MM.1S (cell line): Measurements from ENCODE around the gene FRMD4B.

Experiments
- DNase-seq: peaks from one replicate; pipeline ENCODE4 v3.0.0-alpha.2; 2015
- H2AFZ ChIP-seq: fragments of 300-600 bp; sonication (generic); 2 replicates; pipeline ENCODE4 v1.6.0; 2016; ENCODE audit warnings: antibody characterized with exemption, low read length
- H3F3A ChIP-seq: fragments of 300-600 bp; sonication (generic); 2 replicates; pipeline ENCODE4 v1.6.1; 2016; ENCODE audit warnings: mild to moderate bottlenecking, antibody characterized with exemption, low read length, moderate library complexity, mixed read lengths; ENCODE audit not compliant: insufficient read depth
- H3K27ac ChIP-seq: fragments of 300-600 bp; sonication (generic); 2 replicates; pipeline ENCODE4 v1.5.1; 2016; ENCODE audit warnings: mild to moderate bottlenecking, low read length
- H3K27me3 ChIP-seq: fragments of 300-600 bp; sonication (generic); replicated peaks from 2 replicates; pipeline ENCODE4 v1.6.0; 2016; ENCODE audit warnings: low read length; ENCODE audit not compliant: insufficient read depth
- H3K36me3 ChIP-seq: fragments of 300-600 bp; sonication (generic); replicated peaks from 2 replicates; pipeline ENCODE4 v1.6.1; 2016; ENCODE audit warnings: mild to moderate bottlenecking, low read length, mixed read lengths; ENCODE audit not compliant: insufficient read depth
- H3K4me1 ChIP-seq: fragments of 300-600 bp; sonication (generic); 2 replicates; pipeline ENCODE4 v1.6.1; 2016; ENCODE audit warnings: low read length, mixed read lengths
- H3K4me2 ChIP-seq: fragments of 300-600 bp; sonication (generic); 2 replicates; pipeline ENCODE4 v1.6.0; 2016; ENCODE audit warnings: low read depth, low read length
- H3K4me3 ChIP-seq: fragments of 300-600 bp; sonication (generic); 2 replicates; pipeline ENCODE4 v1.5.1; 2016; ENCODE audit warnings: low read length, mixed read lengths
- H3K79me2 ChIP-seq: fragments of 300-600 bp; sonication (generic); 2 replicates; pipeline ENCODE4 v1.6.1; 2016; ENCODE audit warnings: mixed run types, low read length, mixed read lengths
- H3K9ac ChIP-seq: fragments of 300-600 bp; sonication (generic); 2 replicates; pipeline ENCODE4 v1.6.1; 2016; ENCODE audit warnings: low read length, mixed read lengths
- H3K9me2 ChIP-seq: fragments of 300-600 bp; sonication (generic); replicated peaks from 2 replicates; pipeline ENCODE4 v1.6.1; 2016; ENCODE audit warnings: mild to moderate bottlenecking, low read length, mixed read lengths; ENCODE audit not compliant: insufficient read depth
- H3K9me3 ChIP-seq: fragments of 300-600 bp; sonication (generic); replicated peaks from 2 replicates; pipeline ENCODE4 v1.6.1; 2016; ENCODE audit warnings: mild to moderate bottlenecking, low read length, mixed read lengths; ENCODE audit not compliant: insufficient read depth
- H4K20me1 ChIP-seq: fragments of 300-600 bp; sonication (generic); 2 replicates; pipeline ENCODE4 v1.6.1; 2016; ENCODE audit warnings: mild to moderate bottlenecking, low read length, moderate library complexity, mixed read lengths; ENCODE audit not compliant: insufficient read depth
- CTCF ChIP-seq: fragments of 300-600 bp; sonication (generic); IDR thresholded peaks from 2 replicates; pipeline ENCODE4 v1.5.1; 2016; ENCODE audit warnings: antibody characterized with exemption, low read length, mixed read lengths
- EZH2 ChIP-seq: fragments of 300-600 bp; sonication (generic); optimal IDR thresholded peaks from 2 replicates; pipeline ENCODE3; 2017; ENCODE audit warnings: low read depth, mild to moderate bottlenecking, antibody characterized with exemption, low read length, mixed read lengths
- EZH2phosphoT487 ChIP-seq: fragments of 300-600 bp; sonication (generic); IDR thresholded peaks from 2 replicates; pipeline ENCODE4 v1.6.1; 2018; ENCODE audit warnings: antibody characterized with exemption, low read length

The FRMD4B gene

GRCh38 chr3:69353503-69353902 is 32.4 kb downstream of the FRMD4B start:
- Histone ChIP-seq H3K9ac (no peak overlapping the region), H3K27ac (no peak overlapping the region)
- TF ChIP-seq CTCF, result no peak

GRCh38 chr3:69353088-69353478 is 32.8 kb downstream of the FRMD4B start:
- H3K79me2 ChIP-seq, result no peaks in the 10 kb centered on the region
- H3K36me3 ChIP-seq, result no peaks in the 10 kb centered on the region
- no peaks in the 10 kb centered on the region for H3K9me3 ChIP-seq
- TF ChIP-seq EZH2, result no peak
- TF ChIP-seq CTCF, result no peak
- no peak for TF ChIP-seq EZH2phosphoT487
- no peaks in the 10 kb centered on the region for H3F3A ChIP-seq
- H3K27me3 ChIP-seq, result no peaks in the 10 kb centered on the region
- no peak overlapping the region for H3K4me3 ChIP-seq
- H3K9me2 ChIP-seq, result no peaks in the 10 kb centered on the region
- no peaks in the 10 kb centered on the region for H3K4me1 ChIP-seq
- no peak for DNase-seq
- H2AFZ ChIP-seq, result no peak overlapping the region
- H3K27ac ChIP-seq, result no peak overlapping the region
- no peaks in the 10 kb centered on the region for H4K20me1 ChIP-seq
- no peak overlapping the region for H3K9ac ChIP-seq
- H3K4me2 ChIP-seq, result no peak overlapping the region

More at GRCh38 chr3:69353503-69353902, 32.4 kb downstream of the FRMD4B start:
- H2AFZ ChIP-seq, result no peak overlapping the region
- no peak overlapping the region for H3K4me3 ChIP-seq
- no peaks in the 10 kb centered on the region for H3K27me3 ChIP-seq
- H3K4me2 ChIP-seq, result no peak overlapping the region
- H3K36me3 ChIP-seq, result no peaks in the 10 kb centered on the region
- no peak for DNase-seq
- no peaks in the 10 kb centered on the region for H3F3A ChIP-seq
- no peaks in the 10 kb centered on the region for H4K20me1 ChIP-seq
- no peaks in the 10 kb centered on the region for H3K9me2 ChIP-seq
- no peaks in the 10 kb centered on the region for H3K4me1 ChIP-seq
- H3K79me2 ChIP-seq, result no peaks in the 10 kb centered on the region
- H3K9me3 ChIP-seq, result no peaks in the 10 kb centered on the region

GRCh38 chr3:69352305-69353087 is 33.4 kb downstream of the FRMD4B start:
- Histone ChIP-seq H3F3A (no peaks in the 10 kb centered on the region), H3K9ac (no peak overlapping the region), H3K36me3 (no peaks in the 10 kb centered on the region), H3K27me3 (no peaks in the 10 kb centered on the region), H3K27ac (no peak overlapping the region), H2AFZ (no peak overlapping the region), H3K4me2 (no peak overlapping the region), H3K9me2 (no peaks in the 10 kb centered on the region), H3K4me3 (no peak overlapping the region), H4K20me1 (no peaks in the 10 kb centered on the region), H3K79me2 (no peaks in the 10 kb centered on the region), H3K4me1 (no peaks in the 10 kb centered on the region), H3K9me3 (no peaks in the 10 kb centered on the region)
- TF ChIP-seq CTCF, result no peak
- TF ChIP-seq EZH2phosphoT487, result no peak
- TF ChIP-seq EZH2, result no peak
- DNase-seq, result no peak
